Measurements from ENCODE around the gene HOXA6.

The HOXA6 gene

DNA sequence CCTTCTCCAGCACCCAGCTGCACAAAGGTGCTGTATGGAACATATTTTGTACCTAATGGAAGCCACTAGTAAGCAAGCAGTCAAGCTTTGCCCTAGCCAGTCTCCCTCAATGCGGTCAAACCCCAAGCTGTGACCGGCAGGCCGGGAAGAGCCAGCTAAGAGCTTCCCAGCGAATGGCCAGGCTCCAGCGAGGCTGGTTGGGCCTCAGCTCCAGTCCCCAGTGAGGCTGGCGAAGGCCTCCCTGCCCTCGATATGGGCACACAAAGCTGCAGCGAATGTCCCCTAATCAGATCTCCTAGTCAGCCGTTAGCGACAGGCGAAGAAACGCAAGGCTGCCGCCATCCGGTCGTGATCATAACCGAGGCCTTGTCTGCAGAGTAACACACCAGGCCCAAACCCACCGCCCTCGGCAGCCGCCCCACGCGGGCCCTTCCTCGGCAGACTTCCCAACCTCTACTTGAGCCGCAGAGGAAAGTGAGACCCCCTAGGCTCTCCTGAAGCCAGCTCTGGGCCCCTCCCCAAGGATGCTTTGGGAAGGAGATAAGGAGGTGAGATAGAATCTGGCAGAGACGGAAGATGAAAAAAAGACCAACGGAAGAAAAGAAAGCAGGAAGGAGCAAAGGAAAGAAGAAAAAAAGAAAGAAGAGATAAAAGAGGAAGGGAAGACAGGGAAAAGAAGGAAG is 20.8 kb upstream of the HOXA6 start:
- Histone ChIP-seq H3K27ac (no peak overlapping the region), H3K4me3 (IDR thresholded peaks at IDR 0.05; ENCODE audit: insufficient read depth, low read depth, low read length) (no peak overlapping the region), H3K4me1 (ENCODE audit: low read depth, poor library complexity, severe bottlenecking) (peaks cover 17% of the 10 kb centered on the region), H3K79me2 (ENCODE audit: insufficient read depth, low read depth) (no peaks in the 10 kb centered on the region), H4K20me1 (ENCODE audit: insufficient read depth) (no peaks in the 10 kb centered on the region), H2AFZ (ENCODE audit: low read depth) (no peak overlapping the region), H3K9ac (no peak overlapping the region), H3K4me2 (no peak overlapping the region), H3K27me3 (ENCODE audit: insufficient read depth, low read depth) (peaks cover 15% of the 10 kb centered on the region; the same call in 1 of the 2 replicates), H3K36me3 (ENCODE audit: insufficient read depth) (no peaks in the 10 kb centered on the region)
- TF ChIP-seq CTCF (conservative IDR thresholded peaks at IDR 0.05; ENCODE audit: low read depth, low read length): no peak

DNA sequence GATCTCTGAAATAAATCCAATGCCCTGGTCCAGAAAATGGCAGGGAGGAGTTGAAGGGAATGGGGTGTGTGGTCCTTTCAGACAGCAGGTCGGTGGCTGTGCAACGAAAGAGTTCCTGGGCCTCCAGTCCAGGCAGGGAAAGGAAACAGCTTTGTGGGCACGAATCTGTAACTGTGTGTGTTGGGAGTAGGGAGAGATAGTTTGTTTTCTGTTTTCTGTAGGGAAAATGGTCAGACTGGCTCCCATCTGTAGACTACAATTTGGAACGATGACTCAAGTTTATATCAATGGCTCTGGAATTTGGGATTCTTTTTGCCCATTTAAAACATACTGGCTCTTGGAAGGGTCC is 20.3 kb upstream of the HOXA6 start:
- Histone ChIP-seq H3K4me1 (ENCODE audit: low read depth, poor library complexity, severe bottlenecking) (peaks cover 17% of the 10 kb centered on the region), H3K36me3 (ENCODE audit: insufficient read depth) (no peaks in the 10 kb centered on the region), H3K27me3 (ENCODE audit: insufficient read depth, low read depth) (peaks cover 15% of the 10 kb centered on the region; the same call in 1 of the 2 replicates), H3K9ac (no peak overlapping the region), H3K27ac (no peak overlapping the region), H3K4me3 (IDR thresholded peaks at IDR 0.05; ENCODE audit: insufficient read depth, low read depth, low read length) (no peak overlapping the region), H3K79me2 (ENCODE audit: insufficient read depth, low read depth) (no peaks in the 10 kb centered on the region), H3K4me2 (no peak overlapping the region), H4K20me1 (ENCODE audit: insufficient read depth) (no peaks in the 10 kb centered on the region), H2AFZ (ENCODE audit: low read depth) (no peak overlapping the region)
- TF ChIP-seq CTCF (conservative IDR thresholded peaks at IDR 0.05; ENCODE audit: low read depth, low read length): no peak

DNA sequence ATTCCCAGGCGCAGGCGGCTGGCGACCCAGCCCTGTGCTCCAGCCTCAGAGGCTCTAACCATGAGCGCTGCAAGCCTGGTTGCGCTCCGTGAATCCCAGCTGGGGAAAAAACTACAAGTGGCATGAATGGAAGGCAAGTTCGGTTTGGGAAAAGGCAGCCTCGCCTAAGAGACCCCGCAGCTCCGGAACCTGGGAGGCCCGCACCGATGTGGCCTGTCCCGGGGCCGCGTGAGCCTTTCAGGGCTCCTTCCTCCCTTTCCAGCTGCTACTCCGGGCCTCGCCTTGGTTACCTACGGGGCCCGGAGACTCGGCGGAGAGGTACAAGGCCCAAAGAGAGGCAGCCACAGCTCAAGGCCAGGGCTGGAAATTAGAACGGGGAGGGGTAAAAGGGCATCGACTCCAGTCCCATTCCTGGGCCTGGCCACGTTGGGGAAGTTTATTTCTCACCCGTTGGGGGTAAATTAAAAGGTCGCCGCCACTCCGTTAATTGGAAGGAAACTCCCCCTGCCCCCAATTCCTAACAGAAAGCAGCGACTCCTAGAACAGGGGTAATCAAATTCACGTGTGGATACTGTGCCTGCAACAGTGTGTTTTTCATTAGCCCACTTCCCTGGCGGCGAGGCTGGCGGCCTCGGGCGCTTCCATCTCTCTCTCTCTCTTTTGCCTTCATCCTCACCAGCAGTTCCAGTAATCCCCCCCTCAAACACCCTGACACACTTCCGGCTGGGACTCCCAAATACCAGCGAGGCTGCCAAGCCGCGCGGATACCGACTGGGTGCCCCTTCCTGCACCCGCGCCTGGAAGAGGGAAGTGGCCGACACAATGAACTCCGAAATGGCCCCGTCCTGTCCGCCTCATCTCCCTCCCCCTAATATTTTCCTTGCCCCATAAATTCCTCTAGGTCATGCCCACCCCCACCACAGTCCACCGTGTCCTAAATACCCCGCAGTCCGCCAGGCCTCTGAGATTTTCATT is 19.2 kb upstream of the HOXA6 start:
- Histone ChIP-seq H3K4me2 (no peak overlapping the region), H3K27ac (no peak overlapping the region), H3K27me3 (ENCODE audit: insufficient read depth, low read depth) (peaks cover 9% of the 10 kb centered on the region; the same call in 1 of the 2 replicates), H3K9ac (no peak overlapping the region), H3K79me2 (ENCODE audit: insufficient read depth, low read depth) (no peaks in the 10 kb centered on the region), H4K20me1 (ENCODE audit: insufficient read depth) (no peaks in the 10 kb centered on the region), H2AFZ (ENCODE audit: low read depth) (no peak overlapping the region), H3K4me1 (ENCODE audit: low read depth, poor library complexity, severe bottlenecking) (peaks cover 11% of the 10 kb centered on the region), H3K36me3 (ENCODE audit: insufficient read depth) (no peaks in the 10 kb centered on the region), H3K4me3 (IDR thresholded peaks at IDR 0.05; ENCODE audit: insufficient read depth, low read depth, low read length) (no peak overlapping the region)
- no peak for TF ChIP-seq CTCF (conservative IDR thresholded peaks at IDR 0.05; ENCODE audit: low read depth, low read length)

- TF ChIP-seq CTCF (conservative IDR thresholded peaks at IDR 0.05; ENCODE audit: low read depth, low read length): no peak
- no peak overlapping the region for H3K27ac ChIP-seq
- peaks cover 6% of the 10 kb centered on the region; the same call in 1 of the 2 replicates for H3K27me3 ChIP-seq (ENCODE audit: insufficient read depth, low read depth)
- no peaks in the 10 kb centered on the region for H3K79me2 ChIP-seq (ENCODE audit: insufficient read depth, low read depth)
- no peaks in the 10 kb centered on the region for H4K20me1 ChIP-seq (ENCODE audit: insufficient read depth)
- no peaks in the 10 kb centered on the region for H3K36me3 ChIP-seq (ENCODE audit: insufficient read depth)
- no peak overlapping the region for H2AFZ ChIP-seq (ENCODE audit: low read depth)
- no peak overlapping the region for H3K9ac ChIP-seq
- no peak overlapping the region for H3K4me3 ChIP-seq (IDR thresholded peaks at IDR 0.05; ENCODE audit: insufficient read depth, low read depth, low read length)
- no peak overlapping the region for H3K4me2 ChIP-seq
- peaks cover 3% of the 10 kb centered on the region for H3K4me1 ChIP-seq (ENCODE audit: low read depth, poor library complexity, severe bottlenecking)
Observed at GRCh38 chr7:27165996-27166530, 18.5 kb upstream of the HOXA6 start.
